ENCODE results near the gene AXIN2.

Gene AXIN2

DNA sequence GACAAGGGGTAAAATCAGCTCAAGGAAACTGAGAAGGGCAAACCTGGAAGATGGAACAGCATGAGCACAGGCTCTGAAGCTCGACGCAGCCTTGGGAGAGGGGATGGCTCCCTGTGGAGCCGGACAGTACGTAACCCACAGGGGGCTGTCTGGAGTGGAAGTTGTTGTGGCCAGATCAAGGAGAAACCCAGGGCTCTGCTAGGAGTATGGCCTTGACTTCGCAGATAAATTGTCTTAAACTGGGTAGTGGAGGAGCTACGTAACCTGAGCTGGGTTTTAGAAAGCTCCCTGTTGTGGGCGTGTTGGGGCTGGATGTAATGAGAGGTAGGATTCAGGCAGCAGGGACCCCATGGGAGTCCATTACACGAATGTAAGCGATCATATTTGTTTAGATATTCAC is 25.5 kb upstream of the AXIN2 start:
- TF ChIP-seq, protein P1, sequence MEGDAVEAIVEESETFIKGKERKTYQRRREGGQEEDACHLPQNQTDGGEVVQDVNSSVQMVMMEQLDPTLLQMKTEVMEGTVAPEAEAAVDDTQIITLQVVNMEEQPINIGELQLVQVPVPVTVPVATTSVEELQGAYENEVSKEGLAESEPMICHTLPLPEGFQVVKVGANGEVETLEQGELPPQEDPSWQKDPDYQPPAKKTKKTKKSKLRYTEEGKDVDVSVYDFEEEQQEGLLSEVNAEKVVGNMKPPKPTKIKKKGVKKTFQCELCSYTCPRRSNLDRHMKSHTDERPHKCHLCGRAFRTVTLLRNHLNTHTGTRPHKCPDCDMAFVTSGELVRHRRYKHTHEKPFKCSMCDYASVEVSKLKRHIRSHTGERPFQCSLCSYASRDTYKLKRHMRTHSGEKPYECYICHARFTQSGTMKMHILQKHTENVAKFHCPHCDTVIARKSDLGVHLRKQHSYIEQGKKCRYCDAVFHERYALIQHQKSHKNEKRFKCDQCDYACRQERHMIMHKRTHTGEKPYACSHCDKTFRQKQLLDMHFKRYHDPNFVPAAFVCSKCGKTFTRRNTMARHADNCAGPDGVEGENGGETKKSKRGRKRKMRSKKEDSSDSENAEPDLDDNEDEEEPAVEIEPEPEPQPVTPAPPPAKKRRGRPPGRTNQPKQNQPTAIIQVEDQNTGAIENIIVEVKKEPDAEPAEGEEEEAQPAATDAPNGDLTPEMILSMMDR (IDR thresholded peaks at IDR 0.05; ENCODE audit: low read depth, low read length): no peak
- Histone ChIP-seq H3K9me3 (no peaks in the 10 kb centered on the region), H3K36me3 (no peaks in the 10 kb centered on the region), H3K27me3 (no peaks in the 10 kb centered on the region), H3K4me3 (ENCODE audit: low read depth, low read length) (no peak overlapping the region), H3K4me1 (no peaks in the 10 kb centered on the region)
- DNase-seq: no peak

DNA sequence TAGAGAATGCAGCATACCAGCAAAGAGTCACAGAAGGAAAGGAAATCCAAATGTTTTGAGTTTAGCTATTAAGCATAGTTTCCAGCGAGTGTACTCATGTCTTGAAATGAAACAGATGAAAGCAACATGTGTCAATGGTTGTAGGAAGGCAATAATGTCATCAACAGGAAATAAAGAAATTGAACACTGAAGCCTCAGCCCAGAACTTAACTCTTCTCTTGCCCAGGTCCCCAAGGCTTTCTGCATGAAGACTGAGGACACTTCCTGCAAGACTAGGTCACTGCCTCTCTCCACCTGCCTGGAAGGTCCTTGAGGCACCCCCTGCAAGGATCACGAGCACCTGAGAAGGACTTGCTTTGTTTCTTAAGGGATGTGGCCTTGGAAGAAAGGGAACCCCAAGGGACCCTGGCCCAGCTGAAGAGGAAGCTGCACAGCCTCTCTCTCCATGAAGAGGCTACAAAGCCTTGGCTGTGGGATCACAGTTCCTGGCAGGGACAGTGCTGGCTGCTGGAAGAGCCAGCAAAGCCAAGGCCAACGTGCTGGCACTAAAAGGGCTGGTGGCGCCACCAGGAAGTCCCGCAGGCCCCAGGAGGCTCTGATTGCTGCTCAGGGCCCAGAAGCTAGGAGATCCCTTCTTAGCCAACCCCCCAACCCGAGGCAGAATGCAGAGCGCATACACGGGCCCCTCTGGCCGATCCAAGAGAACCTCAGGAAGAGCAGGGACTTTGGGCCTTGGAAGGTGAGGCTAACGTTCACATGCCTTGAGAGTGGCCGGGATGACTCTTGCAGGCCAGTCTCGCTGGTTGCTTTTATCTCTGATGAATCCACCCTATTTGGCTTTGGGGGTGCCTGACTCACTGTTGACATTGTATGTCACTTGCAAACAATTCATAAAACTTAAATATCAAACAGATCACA is 23.4 kb upstream of the AXIN2 start:
- TF ChIP-seq, protein P1 (IDR thresholded peaks at IDR 0.05; ENCODE audit: low read depth, low read length): no peak
- no peaks in the 10 kb centered on the region for H3K27me3 ChIP-seq
- no peaks in the 10 kb centered on the region for H3K4me1 ChIP-seq
- H3K36me3 ChIP-seq: no peaks in the 10 kb centered on the region
- DNase-seq: no peak
- H3K9me3 ChIP-seq: no peaks in the 10 kb centered on the region
- no peak overlapping the region for H3K4me3 ChIP-seq (ENCODE audit: low read depth, low read length)

DNA sequence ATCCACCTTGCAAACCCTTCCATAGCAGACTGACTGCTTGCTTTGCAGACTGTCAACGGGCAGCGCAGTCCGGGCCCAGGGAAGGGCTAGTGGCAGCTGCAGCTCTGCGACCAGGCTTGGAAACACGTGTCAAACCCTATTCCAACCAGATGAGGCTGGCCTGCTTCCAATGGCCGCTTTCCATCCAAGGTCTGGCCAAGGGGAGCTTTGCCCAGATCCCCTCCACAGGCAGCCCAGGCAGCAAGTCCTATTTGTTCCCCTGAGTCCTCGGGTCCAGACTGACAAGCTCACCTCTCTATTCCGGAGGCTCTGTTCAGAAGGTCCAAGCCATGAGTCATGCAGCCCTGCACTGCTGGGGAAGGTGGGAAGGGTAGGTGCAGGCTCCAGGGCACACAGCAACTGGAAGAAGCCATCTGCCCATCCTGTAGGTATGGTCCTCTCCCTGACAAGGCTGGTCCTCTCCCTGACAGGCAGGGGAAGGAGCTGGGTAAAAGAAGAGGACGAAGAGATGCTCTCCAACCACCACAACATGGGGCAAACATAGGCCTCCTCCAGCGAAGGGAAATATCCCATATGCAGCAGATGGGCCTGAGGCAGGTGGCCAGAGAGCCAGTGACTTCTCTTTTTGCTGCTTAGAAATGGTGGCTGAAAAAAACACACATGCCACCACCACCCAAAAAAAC is 22.6 kb upstream of the AXIN2 start:
- Histone ChIP-seq H3K9me3 (no peaks in the 10 kb centered on the region), H3K36me3 (no peaks in the 10 kb centered on the region), H3K27me3 (no peaks in the 10 kb centered on the region), H3K4me3 (ENCODE audit: low read depth, low read length) (no peak overlapping the region), H3K4me1 (no peaks in the 10 kb centered on the region)
- no peak for DNase-seq
- TF ChIP-seq, protein P1 (IDR thresholded peaks at IDR 0.05; ENCODE audit: low read depth, low read length): no peak

DNA sequence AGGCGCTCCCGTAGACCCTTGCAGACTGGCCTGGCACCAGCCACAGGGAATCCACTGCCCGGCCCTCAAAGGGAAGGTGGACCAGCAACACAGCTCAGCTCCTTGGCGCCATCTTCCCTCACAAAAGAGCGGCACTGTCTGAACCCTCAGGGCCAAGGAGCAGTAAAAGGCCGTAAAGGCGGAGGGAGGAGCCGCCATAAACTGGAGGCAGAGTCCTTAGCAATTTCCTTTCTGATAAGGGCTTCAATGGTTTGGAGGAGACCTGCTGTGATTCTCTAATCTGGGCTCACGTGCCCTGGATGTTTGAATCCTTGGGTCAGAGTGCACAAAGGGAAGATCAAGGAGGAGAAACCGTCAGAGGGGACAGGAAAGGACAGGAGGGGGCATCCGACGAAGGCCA is 15.5 kb upstream of the AXIN2 start:
- Histone ChIP-seq H3K36me3 (no peaks in the 10 kb centered on the region), H3K27me3 (no peaks in the 10 kb centered on the region), H3K4me1 (no peaks in the 10 kb centered on the region), H3K4me3 (ENCODE audit: low read depth, low read length) (no peak overlapping the region), H3K9me3 (no peaks in the 10 kb centered on the region)
- no peak for DNase-seq
- TF ChIP-seq, protein P1 (IDR thresholded peaks at IDR 0.05; ENCODE audit: low read depth, low read length): no peak

DNA sequence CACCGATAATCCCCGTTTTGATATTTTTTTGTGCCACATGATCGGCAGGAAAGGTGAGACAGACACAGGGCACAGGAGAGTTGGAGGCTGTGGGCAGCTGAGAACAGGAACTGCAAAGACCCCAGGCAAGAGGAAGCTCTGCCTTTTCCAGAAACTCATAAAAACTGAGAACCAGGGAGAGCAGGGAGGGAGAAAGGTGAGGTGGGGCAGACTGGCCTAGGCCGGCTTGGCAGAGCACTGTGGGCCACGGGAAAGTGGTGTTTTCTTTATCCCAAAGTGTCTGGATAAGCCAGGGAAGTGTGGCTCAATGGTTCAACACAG is 11.8 kb upstream of the AXIN2 start:
- H3K36me3 ChIP-seq: no peaks in the 10 kb centered on the region
- no peak overlapping the region for H3K4me3 ChIP-seq (ENCODE audit: low read depth, low read length)
- 0 out of 2 replicates have a peak, but pooled peaks cover 2% of the 10 kb centered on the region for H3K27me3 ChIP-seq
- H3K4me1 ChIP-seq: no peaks in the 10 kb centered on the region
- no peak for DNase-seq
- H3K9me3 ChIP-seq: no peaks in the 10 kb centered on the region
- TF ChIP-seq, protein P1 (IDR thresholded peaks at IDR 0.05; ENCODE audit: low read depth, low read length): no peak

Measured in BE2C (cell line).